PFSK-1 (cell line): ENCODE measurements around the gene ABCA7.

Source experiments
- FOXP2 ChIP-seq: optimal IDR thresholded peaks from 2 replicates; pipeline ENCODE3; 2011; ENCODE audit warnings: borderline replicate concordance, control low read depth, inconsistent platforms; ENCODE audit not compliant: insufficient read depth; ENCODE audit errors: extremely low read length, extremely low read depth
- POLR2AphosphoS5 ChIP-seq: IDR thresholded peaks from 2 replicates; pipeline ENCODE4 v1.6.1; 2012; ENCODE audit warnings: low read depth, mild to moderate bottlenecking, control low read depth, low read length, moderate library complexity
- SIN3A ChIP-seq: IDR thresholded peaks from 2 replicates; pipeline ENCODE4 v1.6.1; 2012; ENCODE audit warnings: mild to moderate bottlenecking, low read length, moderate library complexity, borderline replicate concordance; ENCODE audit not compliant: insufficient read depth
- TAF1 ChIP-seq: IDR thresholded peaks from 2 replicates; pipeline ENCODE4 v1.6.1; 2012; ENCODE audit warnings: low read length, control low read depth, borderline replicate concordance; ENCODE audit not compliant: insufficient read depth
- TF ChIP-seq, protein P1 (sequence below), 2 experiments: IDR thresholded peaks; 2 replicates each; pipeline versions ENCODE4 v1.6.1 to v1.8.0; 2011 to 2012; ENCODE audit warnings: low read depth in 2 of 2, low read length in 2 of 2, control low read depth in 1 of 2, inconsistent platforms in 1 of 2, mild to moderate bottlenecking in 1 of 2, moderate library complexity in 1 of 2; ENCODE audit not compliant: insufficient read depth in 1 of 2

Gene ABCA7

GRCh38 chr19:1073956-1074517 lies 34.1 kb downstream of the ABCA7 start:
- TF ChIP-seq, protein P1, sequence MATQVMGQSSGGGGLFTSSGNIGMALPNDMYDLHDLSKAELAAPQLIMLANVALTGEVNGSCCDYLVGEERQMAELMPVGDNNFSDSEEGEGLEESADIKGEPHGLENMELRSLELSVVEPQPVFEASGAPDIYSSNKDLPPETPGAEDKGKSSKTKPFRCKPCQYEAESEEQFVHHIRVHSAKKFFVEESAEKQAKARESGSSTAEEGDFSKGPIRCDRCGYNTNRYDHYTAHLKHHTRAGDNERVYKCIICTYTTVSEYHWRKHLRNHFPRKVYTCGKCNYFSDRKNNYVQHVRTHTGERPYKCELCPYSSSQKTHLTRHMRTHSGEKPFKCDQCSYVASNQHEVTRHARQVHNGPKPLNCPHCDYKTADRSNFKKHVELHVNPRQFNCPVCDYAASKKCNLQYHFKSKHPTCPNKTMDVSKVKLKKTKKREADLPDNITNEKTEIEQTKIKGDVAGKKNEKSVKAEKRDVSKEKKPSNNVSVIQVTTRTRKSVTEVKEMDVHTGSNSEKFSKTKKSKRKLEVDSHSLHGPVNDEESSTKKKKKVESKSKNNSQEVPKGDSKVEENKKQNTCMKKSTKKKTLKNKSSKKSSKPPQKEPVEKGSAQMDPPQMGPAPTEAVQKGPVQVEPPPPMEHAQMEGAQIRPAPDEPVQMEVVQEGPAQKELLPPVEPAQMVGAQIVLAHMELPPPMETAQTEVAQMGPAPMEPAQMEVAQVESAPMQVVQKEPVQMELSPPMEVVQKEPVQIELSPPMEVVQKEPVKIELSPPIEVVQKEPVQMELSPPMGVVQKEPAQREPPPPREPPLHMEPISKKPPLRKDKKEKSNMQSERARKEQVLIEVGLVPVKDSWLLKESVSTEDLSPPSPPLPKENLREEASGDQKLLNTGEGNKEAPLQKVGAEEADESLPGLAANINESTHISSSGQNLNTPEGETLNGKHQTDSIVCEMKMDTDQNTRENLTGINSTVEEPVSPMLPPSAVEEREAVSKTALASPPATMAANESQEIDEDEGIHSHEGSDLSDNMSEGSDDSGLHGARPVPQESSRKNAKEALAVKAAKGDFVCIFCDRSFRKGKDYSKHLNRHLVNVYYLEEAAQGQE (IDR thresholded peaks at IDR 0.05; ENCODE audit: insufficient read depth in 1 of 2, low read depth in 2 of 2, low read length in 2 of 2): no peak
- TF ChIP-seq FOXP2 (no peak), TAF1 (no peak), SIN3A (no peak), POLR2AphosphoS5 (no peak)

GRCh38 chr19:1074544-1075283 lies 34.8 kb downstream of the ABCA7 start:
- TF ChIP-seq, protein P1 (IDR thresholded peaks at IDR 0.05; ENCODE audit: insufficient read depth in 1 of 2, low read depth in 2 of 2, low read length in 2 of 2): no peak
- TF ChIP-seq POLR2AphosphoS5: peak; percentile 71; the same call in 1 of the 2 replicates

DNA sequence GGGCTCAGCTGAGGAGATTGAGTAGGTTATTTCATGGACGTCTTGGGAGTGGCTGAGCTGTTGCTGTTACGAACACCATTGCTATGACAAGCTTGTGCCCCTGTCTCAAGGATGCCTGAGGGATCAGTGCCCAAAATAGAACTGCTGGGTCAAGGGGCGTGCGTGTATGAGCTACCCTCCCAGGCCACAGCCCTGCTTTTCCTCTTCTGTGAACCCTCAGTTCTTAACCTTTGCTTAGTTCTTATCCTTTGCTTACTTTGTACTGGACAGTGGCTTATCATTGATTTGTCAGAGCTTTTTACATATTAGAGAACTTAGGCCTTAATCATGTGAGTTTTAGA lies 36.1 kb downstream of the ABCA7 start:
- TF ChIP-seq FOXP2 (no peak), TAF1 (no peak), SIN3A (no peak), POLR2AphosphoS5 (no peak)
- TF ChIP-seq, protein P1 (IDR thresholded peaks at IDR 0.05; ENCODE audit: insufficient read depth in 1 of 2, low read depth in 2 of 2, low read length in 2 of 2): no peak

GRCh38 chr19:1076951-1077350 lies 37.0 kb downstream of the ABCA7 start:
- no peak for TF ChIP-seq SIN3A

DNA sequence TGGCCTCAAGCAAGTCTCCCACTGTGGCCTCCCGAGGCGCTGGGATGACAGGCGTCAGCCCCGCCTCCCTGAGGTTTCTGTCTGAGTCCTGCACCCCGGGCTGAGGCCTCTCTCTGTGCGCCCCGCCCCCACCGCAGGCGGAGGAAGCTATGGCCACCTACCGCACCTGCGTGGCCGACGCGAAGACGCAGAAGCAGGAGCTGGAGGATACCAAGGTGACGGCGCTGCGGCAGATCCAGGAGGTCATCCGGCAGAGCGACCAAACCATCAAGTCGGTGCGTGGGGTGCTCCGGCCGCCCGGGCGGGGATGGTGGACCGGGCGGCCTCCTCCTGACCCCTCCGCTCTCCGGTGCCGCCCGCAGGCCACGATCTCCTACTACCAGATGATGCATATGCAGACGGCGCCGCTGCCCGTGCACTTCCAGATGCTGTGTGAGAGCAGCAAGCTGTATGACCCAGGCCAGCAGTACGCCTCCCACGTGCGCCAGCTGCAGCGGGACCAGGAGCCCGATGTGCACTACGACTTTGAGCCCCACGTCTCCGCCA lies 39.7 kb downstream of the ABCA7 start:
- TF ChIP-seq SIN3A (no peak), FOXP2 (no peak), TAF1 (no peak), POLR2AphosphoS5 (no peak)
- TF ChIP-seq, protein P1 (IDR thresholded peaks at IDR 0.05; ENCODE audit: insufficient read depth in 1 of 2, low read depth in 2 of 2, low read length in 2 of 2): no peak
